Measurements from ENCODE around the gene SYCP2. TPM values are rescaled to one million over a fixed set of nuclear protein-coding genes. Genes with fewer than 3 reads are reported as not detected.

The SYCP2 gene
- total and polyA plus RNA-seq, 2 experiments from 2014 or later: 1.1 to 1.5 TPM

DNA sequence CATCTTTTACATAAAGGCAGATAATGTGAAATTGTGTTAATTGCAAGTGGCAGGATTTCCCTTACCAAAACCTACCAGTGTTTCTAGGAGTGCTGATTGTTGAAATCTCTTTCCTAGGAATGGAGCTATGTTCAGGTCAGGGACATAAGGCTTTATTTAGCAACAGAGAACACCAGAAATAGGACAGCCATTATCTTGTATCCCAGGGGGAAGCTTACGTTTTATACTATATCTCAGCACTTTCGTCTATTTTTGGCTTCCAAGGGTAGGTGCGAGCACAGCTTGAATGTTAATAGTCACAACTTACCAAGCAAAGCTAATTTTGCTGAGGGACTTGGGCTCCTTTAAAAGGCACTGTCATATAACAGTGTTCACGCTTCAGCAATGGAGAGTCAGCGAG lies 94.0 kb downstream of the SYCP2 start:
- 86% methylated on average over 5 of the region's 5 CpGs for WGBS (ENCODE audit: low lambda C conversion rate, missing lambda C conversion rate)
- Histone ChIP-seq H3K27ac (no peak overlapping the region), H3K9me2 (replicated peaks; ENCODE audit: insufficient read depth) (no peaks in the 10 kb centered on the region), H2AFZ (no peak overlapping the region), H3K4me2 (no peak overlapping the region), H3K36me3 (replicated peaks; ENCODE audit: insufficient read depth, low read depth) (no peaks in the 10 kb centered on the region), H3K79me2 (no peaks in the 10 kb centered on the region), H4K20me1 (ENCODE audit: insufficient read depth, poor library complexity, severe bottlenecking) (no peaks in the 10 kb centered on the region), H3K4me1 (ENCODE audit: insufficient read depth) (peaks cover 8% of the 10 kb centered on the region), H3K4me3 (no peak overlapping the region), H3K27me3 (peaks cover 5% of the 10 kb centered on the region), H3K9me3 (ENCODE audit: low read depth) (no peaks in the 10 kb centered on the region)
- TF ChIP-seq EZH2phosphoT487 (IDR thresholded peaks at IDR 0.05; ENCODE audit: low read depth, severe bottlenecking, unreplicated experiment): no peak
- TF ChIP-seq, protein P1, sequence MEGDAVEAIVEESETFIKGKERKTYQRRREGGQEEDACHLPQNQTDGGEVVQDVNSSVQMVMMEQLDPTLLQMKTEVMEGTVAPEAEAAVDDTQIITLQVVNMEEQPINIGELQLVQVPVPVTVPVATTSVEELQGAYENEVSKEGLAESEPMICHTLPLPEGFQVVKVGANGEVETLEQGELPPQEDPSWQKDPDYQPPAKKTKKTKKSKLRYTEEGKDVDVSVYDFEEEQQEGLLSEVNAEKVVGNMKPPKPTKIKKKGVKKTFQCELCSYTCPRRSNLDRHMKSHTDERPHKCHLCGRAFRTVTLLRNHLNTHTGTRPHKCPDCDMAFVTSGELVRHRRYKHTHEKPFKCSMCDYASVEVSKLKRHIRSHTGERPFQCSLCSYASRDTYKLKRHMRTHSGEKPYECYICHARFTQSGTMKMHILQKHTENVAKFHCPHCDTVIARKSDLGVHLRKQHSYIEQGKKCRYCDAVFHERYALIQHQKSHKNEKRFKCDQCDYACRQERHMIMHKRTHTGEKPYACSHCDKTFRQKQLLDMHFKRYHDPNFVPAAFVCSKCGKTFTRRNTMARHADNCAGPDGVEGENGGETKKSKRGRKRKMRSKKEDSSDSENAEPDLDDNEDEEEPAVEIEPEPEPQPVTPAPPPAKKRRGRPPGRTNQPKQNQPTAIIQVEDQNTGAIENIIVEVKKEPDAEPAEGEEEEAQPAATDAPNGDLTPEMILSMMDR (IDR thresholded peaks at IDR 0.05; ENCODE audit: poor library complexity): no peak
- TF ChIP-seq EZH2 (IDR thresholded peaks at IDR 0.05; ENCODE audit: borderline replicate concordance): no peak
- no peak for DNase-seq (ENCODE audit: low spot score)

DNA sequence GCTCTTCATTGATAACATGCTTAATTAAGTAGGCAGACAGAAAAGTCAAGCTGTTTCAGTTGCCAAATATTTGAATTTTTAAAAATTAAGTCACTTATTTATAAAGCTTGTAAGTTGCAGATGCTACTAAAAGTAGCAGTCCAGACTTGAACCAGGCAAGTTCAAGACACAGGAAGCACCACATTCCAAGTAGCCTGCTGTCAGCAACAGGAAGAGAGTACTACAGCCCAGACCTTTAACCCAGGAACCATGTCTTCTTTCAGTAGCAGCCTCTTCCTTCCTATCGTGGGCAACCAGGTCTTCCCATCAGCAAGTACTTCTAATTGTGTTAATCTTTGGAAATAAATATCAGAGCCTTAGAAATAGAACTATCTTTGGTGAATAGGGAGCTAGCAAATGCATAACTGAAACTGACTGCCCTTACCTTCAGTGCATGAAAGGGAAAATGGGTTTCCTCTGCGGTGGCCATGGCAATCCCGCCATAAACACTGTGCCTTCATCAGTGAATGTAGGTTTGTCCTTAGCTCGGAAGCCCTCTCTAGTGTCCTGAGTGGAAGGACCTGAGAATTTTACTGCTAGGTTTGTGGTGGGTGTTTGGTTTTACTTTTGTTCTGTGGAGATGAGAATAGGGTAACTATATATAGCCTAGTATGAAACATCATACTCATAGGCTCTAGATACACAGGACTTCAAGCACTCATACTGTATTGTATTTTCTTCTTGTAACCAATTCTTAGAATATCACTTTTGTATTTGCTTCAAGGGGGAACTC lies 95.6 kb downstream of the SYCP2 start:
- WGBS (ENCODE audit: low lambda C conversion rate, missing lambda C conversion rate): 95% methylated on average over 4 of the region's 4 CpGs
- DNase-seq (ENCODE audit: low spot score): no peak
- no peaks in the 10 kb centered on the region for H3K9me2 ChIP-seq (replicated peaks; ENCODE audit: insufficient read depth)
- no peak overlapping the region for H2AFZ ChIP-seq
- peaks cover 8% of the 10 kb centered on the region for H3K4me1 ChIP-seq (ENCODE audit: insufficient read depth)
- H3K27me3 ChIP-seq: peaks cover 5% of the 10 kb centered on the region
- no peaks in the 10 kb centered on the region for H3K79me2 ChIP-seq
- no peaks in the 10 kb centered on the region for H3K36me3 ChIP-seq (replicated peaks; ENCODE audit: insufficient read depth, low read depth)
- H3K4me3 ChIP-seq: no peak overlapping the region
- TF ChIP-seq EZH2 (IDR thresholded peaks at IDR 0.05; ENCODE audit: borderline replicate concordance) (no peak), EZH2phosphoT487 (IDR thresholded peaks at IDR 0.05; ENCODE audit: low read depth, severe bottlenecking, unreplicated experiment) (no peak)
- TF ChIP-seq, protein P1 (IDR thresholded peaks at IDR 0.05; ENCODE audit: poor library complexity): no peak
- no peak overlapping the region for H3K27ac ChIP-seq
- no peaks in the 10 kb centered on the region for H4K20me1 ChIP-seq (ENCODE audit: insufficient read depth, poor library complexity, severe bottlenecking)
- H3K9me3 ChIP-seq (ENCODE audit: low read depth): no peaks in the 10 kb centered on the region
- H3K4me2 ChIP-seq: no peak overlapping the region

DNA sequence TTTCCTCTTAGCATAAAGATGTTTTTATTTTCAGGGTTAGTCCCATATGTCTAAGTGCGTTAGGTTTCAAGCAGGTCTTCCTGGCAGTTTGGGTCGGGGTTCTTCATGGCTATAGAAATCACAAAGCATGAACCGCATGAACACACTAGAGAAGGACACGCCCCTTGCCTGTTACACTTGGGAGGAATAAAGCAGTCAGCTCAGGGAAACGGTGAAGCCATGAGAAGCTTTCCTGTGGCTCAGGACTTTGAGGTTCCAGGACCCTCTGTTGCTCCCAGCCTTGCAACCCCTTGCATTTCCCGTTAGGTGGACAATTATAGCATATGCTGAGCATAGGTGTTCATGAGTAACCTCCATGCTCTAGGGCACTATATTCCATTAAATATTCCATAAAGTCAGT lies 96.7 kb downstream of the SYCP2 start:
- Histone ChIP-seq H3K4me1 (ENCODE audit: insufficient read depth) (peaks cover 8% of the 10 kb centered on the region), H3K79me2 (no peaks in the 10 kb centered on the region), H3K4me2 (peak overlapping the region; percentile 69), H3K4me3 (no peak overlapping the region), H2AFZ (no peak overlapping the region), H3K36me3 (replicated peaks; ENCODE audit: insufficient read depth, low read depth) (no peaks in the 10 kb centered on the region), H4K20me1 (ENCODE audit: insufficient read depth, poor library complexity, severe bottlenecking) (no peaks in the 10 kb centered on the region), H3K27me3 (peaks cover 3% of the 10 kb centered on the region), H3K9me3 (ENCODE audit: low read depth) (no peaks in the 10 kb centered on the region), H3K9me2 (replicated peaks; ENCODE audit: insufficient read depth) (no peaks in the 10 kb centered on the region), H3K27ac (no peak overlapping the region)
- WGBS (ENCODE audit: low lambda C conversion rate, missing lambda C conversion rate): 62% methylated on average over 6 of the region's 6 CpGs
- TF ChIP-seq, protein P1 (IDR thresholded peaks at IDR 0.05; ENCODE audit: poor library complexity): no peak
- TF ChIP-seq EZH2 (IDR thresholded peaks at IDR 0.05; ENCODE audit: borderline replicate concordance): no peak
- no peak for TF ChIP-seq EZH2phosphoT487 (IDR thresholded peaks at IDR 0.05; ENCODE audit: low read depth, severe bottlenecking, unreplicated experiment)
- no peak for DNase-seq (ENCODE audit: low spot score)
